Spleen (tissue), 11 donors: ENCODE measurements around the gene FAM20A. TPM values are rescaled to one million over a fixed set of nuclear protein-coding genes. Genes with fewer than 3 reads are reported as not detected.

Source experiments
- DNase-seq: peaks from one replicate; pipeline ENCODE4 v3.0.0-alpha.2; 2020
- H3K27ac ChIP-seq, 8 donors: fragments of 200-600 bp; sonication (generic) in 7 of 8; 1 replicate in 4 of 8; 2 replicates in 4 of 8; pipeline versions ENCODE4 v1.5.0 to v1.8.0; 2016 to 2021; ENCODE audit warnings: inconsistent platforms in 4 of 8, mild to moderate bottlenecking in 4 of 8, moderate library complexity in 1 of 8
- H3K27me3 ChIP-seq, 7 donors: fragments of 200-600 bp; sonication (generic) in 6 of 7; replicated peaks in 1 of 7; 1 replicate in 4 of 7; 2 replicates in 3 of 7; pipeline versions ENCODE4 v1.5.0 to v1.8.0; 2016 to 2021; ENCODE audit warnings: inconsistent platforms in 3 of 7, mild to moderate bottlenecking in 1 of 7
- H3K36me3 ChIP-seq, 6 donors: fragments of 200-600 bp; sonication (generic) in 5 of 6; 1 replicate in 4 of 6; 2 replicates in 2 of 6; pipeline versions ENCODE4 v1.5.0 to v1.8.0; 2016 to 2021; ENCODE audit warnings: inconsistent platforms in 2 of 6
- H3K4me1 ChIP-seq, 6 donors: fragments of 200-600 bp; sonication (generic) in 5 of 6; 1 replicate in 3 of 6; 2 replicates in 3 of 6; pipeline versions ENCODE4 v1.5.0 to v1.8.0; 2016 to 2021; ENCODE audit warnings: inconsistent platforms in 3 of 6
- H3K4me3 ChIP-seq, 8 donors: fragments of 200-600 bp; sonication (generic) in 7 of 8; 1 replicate in 4 of 8; 2 replicates in 4 of 8; pipeline versions ENCODE4 v1.5.0 to v1.8.0; 2016 to 2021; ENCODE audit warnings: inconsistent platforms in 4 of 8, mild to moderate bottlenecking in 4 of 8, moderate library complexity in 2 of 8
- H3K9me3 ChIP-seq, 8 donors: fragments of 200-600 bp; sonication (generic) in 7 of 8; 1 replicate in 4 of 8; 2 replicates in 4 of 8; pipeline versions ENCODE4 v1.5.0 to v1.8.0; 2016 to 2021; ENCODE audit warnings: inconsistent platforms in 4 of 8
- POLR2A ChIP-seq, 3 donors: fragments of 450-650 bp; IDR thresholded peaks; one replicate each; pipeline ENCODE4 v1.5.1; 2017; ENCODE audit warnings: antibody characterized with exemption in 3 of 3, mild to moderate bottlenecking in 1 of 3
- POLR2AphosphoS5 ChIP-seq, 3 donors: sonication (generic); formaldehyde crosslinking; IDR thresholded peaks; one replicate each; pipeline ENCODE4 v1.5.1; 2017; ENCODE audit warnings: antibody characterized with exemption in 3 of 3
- WGBS, 5 donors: extraction: QIAGEN DNeasy Blood & Tissue Kit in 3 of 5; methylation state at CpG; one replicate each; pipeline versions ENCODE4 v1.1.5 to v1.1.7; 2013 to 2018; 5-methylcytosine and 5-hydroxymethylcytosine counted together
- intact Hi-C: fragments of 100-400 bp; cut with DNase I; formaldehyde crosslinking; loops from one replicate; pipeline ENCODE4 v1.15.0; 2023; ENCODE audit warnings: low total_unique reads
- polyA plus RNA-seq, 3 donors: library from polyadenylated mRNA; stranded (reverse); fragments of 200-250 nt; gene quantifications; one replicate each; pipeline ENCODE4 v1.2.1, GENCODE V29; 2013
- total RNA-seq, 7 donors: library from RNA; depleted of rRNA in 3 of 7; stranded (reverse); fragments of >200 nt in 3 of 7; fragmentation: NEBNext Ultra II Directional in 4 of 7; extraction: Animal tissue kit (Norgen Biotek cat#: 25700) in 4 of 7; gene quantifications; one replicate each; pipeline versions ENCODE4 v1.1.0 to v1.2.1, GENCODE V29; 2016 to 2021
- TF ChIP-seq, protein P1 (sequence below), 11 experiments: fragments of 200-600 bp in 7 of 11; fragments of 450-650 bp in 4 of 11; sonication (generic) in 4 of 11; IDR thresholded peaks in 8 of 11; conservative IDR thresholded peaks in 3 of 11; 1 replicate in 7 of 11; 2 replicates in 4 of 11; pipeline versions ENCODE4 v1.4.0 to v1.8.0; 2016 to 2021; ENCODE audit warnings: antibody characterized with exemption in 11 of 11, inconsistent platforms in 4 of 11, mild to moderate bottlenecking in 1 of 11
- donor health status: healthy with polysubstance abuse.
- donor health status: DM: no; HTN: no; CAD: no; lungs with moderate emphysema.
- donor health status: DM: no; HTN: no; CAD: no.
- donor health status: Bipolar disorder and iron deficiency.
- donor health status: healthy.
- donor health status: DM: no; HTN: no; CAD: no.
- donor health status: DM: yes; HTN: yes; CAD: no.

Gene FAM20A
- total and polyA plus RNA-seq, 10 donors = 5.0 to 58.0 (median 26.1) TPM

DNA sequence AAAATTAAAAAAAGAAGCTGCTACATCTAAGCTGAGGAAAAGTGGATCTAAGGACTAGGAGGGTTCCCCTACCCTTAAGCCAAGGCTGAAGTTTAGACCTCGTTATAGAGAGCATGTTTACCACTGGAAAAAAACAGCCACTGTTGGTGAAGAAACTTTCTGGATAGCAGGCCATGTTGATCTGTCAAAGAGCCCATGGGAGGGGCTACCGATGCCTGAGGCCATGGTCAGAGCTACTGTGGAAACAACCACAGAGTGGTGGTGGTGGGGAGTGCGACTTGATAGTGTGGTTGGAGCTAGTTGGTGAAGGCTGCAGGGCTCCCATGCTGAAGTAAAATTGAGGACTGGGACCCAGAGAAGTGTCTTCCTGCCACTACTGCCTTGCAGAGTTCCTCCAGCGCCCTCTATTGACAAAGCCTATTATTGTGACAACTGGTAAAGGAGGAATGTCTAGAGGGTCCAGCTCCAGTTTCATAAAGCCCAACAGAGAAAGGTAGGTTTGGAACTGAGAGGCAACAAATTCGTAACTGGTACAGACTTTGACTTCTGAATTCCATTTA is 12.7 kb upstream of the FAM20A start:
- 44 to 66% (median 54%) methylated on average over 5 of the region's 5 CpGs for WGBS, 5 donors
- no peak overlapping the region for H3K27ac ChIP-seq
- peaks cover 0 to 7% (median 0%) of the 10 kb centered on the region in 7 donors for H3K27me3 ChIP-seq
- peaks cover 2 to 26% (median 24%) of the 10 kb centered on the region in 8 donors for H3K9me3 ChIP-seq
- H3K4me1 ChIP-seq = no peaks in the 10 kb centered on the region
- no peak overlapping the region for H3K4me3 ChIP-seq
- intact Hi-C loops = no loop called here
- no peak for DNase-seq
- TF ChIP-seq POLR2A (IDR thresholded peaks at IDR 0.05) = no peak
- TF ChIP-seq, protein P1, sequence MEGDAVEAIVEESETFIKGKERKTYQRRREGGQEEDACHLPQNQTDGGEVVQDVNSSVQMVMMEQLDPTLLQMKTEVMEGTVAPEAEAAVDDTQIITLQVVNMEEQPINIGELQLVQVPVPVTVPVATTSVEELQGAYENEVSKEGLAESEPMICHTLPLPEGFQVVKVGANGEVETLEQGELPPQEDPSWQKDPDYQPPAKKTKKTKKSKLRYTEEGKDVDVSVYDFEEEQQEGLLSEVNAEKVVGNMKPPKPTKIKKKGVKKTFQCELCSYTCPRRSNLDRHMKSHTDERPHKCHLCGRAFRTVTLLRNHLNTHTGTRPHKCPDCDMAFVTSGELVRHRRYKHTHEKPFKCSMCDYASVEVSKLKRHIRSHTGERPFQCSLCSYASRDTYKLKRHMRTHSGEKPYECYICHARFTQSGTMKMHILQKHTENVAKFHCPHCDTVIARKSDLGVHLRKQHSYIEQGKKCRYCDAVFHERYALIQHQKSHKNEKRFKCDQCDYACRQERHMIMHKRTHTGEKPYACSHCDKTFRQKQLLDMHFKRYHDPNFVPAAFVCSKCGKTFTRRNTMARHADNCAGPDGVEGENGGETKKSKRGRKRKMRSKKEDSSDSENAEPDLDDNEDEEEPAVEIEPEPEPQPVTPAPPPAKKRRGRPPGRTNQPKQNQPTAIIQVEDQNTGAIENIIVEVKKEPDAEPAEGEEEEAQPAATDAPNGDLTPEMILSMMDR (IDR thresholded peaks at IDR 0.05 in 8 of 11, conservative IDR thresholded peaks at IDR 0.05 in 3 of 11) = peak in 7 of 11 experiments; percentile 35 to 55 (median 46)
- H3K36me3 ChIP-seq = no peaks in the 10 kb centered on the region

DNA sequence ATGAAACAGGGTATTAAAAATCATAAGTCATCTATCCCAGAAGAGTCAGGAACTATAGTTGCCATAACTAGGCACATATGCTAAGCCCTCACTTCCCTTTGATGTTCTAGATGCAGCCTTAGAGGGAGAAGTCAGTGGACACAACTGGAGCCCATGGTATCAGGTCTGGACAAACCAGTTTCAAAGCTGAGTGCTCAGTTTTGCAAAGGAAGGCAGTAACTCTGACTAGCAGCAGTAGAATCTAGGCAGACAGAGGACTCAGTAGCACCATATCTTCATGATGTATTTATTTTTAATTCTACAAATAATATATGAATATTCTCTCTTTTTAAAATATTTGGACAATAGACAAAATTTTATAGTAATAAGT is 11.7 kb upstream of the FAM20A start:
- Histone ChIP-seq H3K4me3 (no peak overlapping the region), H3K27me3 (peaks cover 0 to 3% (median 0%) of the 10 kb centered on the region in 7 donors), H3K4me1 (no peaks in the 10 kb centered on the region), H3K36me3 (no peaks in the 10 kb centered on the region), H3K9me3 (peaks cover 8 to 35% (median 33%) of the 10 kb centered on the region in 8 donors), H3K27ac (no peak overlapping the region)
- DNase-seq = no peak
- intact Hi-C loops = no loop called here
- TF ChIP-seq POLR2AphosphoS5 (IDR thresholded peaks at IDR 0.05) (no peak), POLR2A (IDR thresholded peaks at IDR 0.05) (no peak)
- TF ChIP-seq, protein P1 (IDR thresholded peaks at IDR 0.05 in 8 of 11, conservative IDR thresholded peaks at IDR 0.05 in 3 of 11) = no peak

DNA sequence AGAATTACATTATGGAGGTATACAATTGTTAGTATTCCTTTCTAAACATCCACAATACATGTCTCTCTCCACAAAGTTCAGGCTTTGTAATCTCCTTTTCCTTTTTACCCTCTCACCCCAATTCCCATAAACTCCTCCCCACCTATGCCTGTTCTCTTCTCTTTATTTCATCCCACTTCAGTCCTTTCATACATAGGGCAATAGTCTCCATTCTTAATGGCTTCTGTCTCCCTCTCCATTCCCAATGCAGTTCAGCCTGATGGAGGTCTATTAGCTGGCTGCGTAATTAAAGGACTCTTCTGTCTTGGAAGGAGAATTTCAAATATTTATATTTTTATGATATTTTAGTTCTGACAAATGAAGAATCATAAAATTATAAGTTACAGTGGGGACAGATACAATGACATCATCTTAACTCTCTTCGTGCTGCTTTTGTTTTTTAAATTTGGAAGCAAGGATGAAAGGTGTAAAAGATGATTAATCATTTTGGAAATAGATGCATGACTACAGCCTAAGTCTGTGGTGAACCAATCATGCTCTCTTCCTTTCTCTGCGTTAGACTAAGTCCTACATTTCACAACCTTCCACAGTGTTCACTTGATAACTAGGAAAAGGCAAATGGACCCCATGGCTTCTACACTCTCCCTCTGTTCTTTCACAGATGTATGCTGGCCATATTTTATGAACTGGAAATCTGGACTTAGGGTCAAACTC is 11.2 kb upstream of the FAM20A start:
- Histone ChIP-seq H3K4me3 (no peak overlapping the region), H3K27me3 (no peaks in the 10 kb centered on the region), H3K36me3 (no peaks in the 10 kb centered on the region), H3K4me1 (no peaks in the 10 kb centered on the region), H3K27ac (no peak overlapping the region), H3K9me3 (peaks cover 8 to 41% (median 38%) of the 10 kb centered on the region in 8 donors)
- intact Hi-C loops = no loop called here
- TF ChIP-seq, protein P1 (IDR thresholded peaks at IDR 0.05 in 8 of 11, conservative IDR thresholded peaks at IDR 0.05 in 3 of 11) = no peak
- TF ChIP-seq POLR2A (IDR thresholded peaks at IDR 0.05) = no peak
- no peak for TF ChIP-seq POLR2AphosphoS5 (IDR thresholded peaks at IDR 0.05)
- DNase-seq = no peak
- WGBS, 5 donors = 71 to 87% (median 74%) methylated on average over 3 of the region's 3 CpGs

DNA sequence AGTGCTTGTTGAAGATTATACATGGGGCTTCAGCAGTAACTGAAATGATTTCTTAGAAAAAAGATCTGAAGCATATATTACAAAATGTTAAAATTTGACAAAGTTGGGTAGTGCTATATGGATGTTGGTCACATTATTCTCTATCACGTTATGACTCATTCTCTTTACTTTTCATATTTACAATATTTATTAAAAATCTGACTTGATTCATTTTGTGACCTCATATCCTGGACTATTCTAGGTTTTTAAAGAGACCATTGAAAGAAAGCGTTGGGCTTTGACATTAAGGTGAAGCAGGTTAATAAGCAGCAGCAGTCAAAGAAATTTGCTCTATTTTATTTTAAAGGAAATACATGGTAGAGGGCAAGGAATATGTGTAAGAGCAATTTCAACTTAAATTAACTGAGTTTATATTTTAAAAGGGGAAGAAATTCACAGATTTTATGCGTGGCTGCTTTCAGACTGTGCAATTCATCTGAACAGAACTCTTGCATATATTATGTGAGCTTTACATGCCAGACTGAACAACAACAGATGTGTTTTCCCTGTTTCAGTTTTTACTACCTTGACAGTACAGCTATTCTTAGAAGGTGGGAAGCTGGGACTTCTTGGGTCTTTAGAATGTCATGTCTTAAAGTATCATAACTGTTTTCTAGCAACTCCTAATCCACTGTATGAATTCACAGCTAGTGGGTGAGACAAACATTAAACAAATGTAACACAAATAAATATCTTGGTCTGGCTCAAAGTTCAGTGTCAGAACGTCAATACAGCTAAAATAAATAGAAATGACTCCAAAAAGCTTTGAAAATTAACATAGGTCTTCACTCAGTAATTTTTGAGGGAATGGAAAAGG is 10.4 kb upstream of the FAM20A start:
- Histone ChIP-seq H3K27me3 (no peaks in the 10 kb centered on the region), H3K9me3 (peaks cover 8 to 49% (median 42%) of the 10 kb centered on the region in 8 donors), H3K4me3 (no peak overlapping the region), H3K27ac (no peak overlapping the region), H3K36me3 (no peaks in the 10 kb centered on the region), H3K4me1 (no peaks in the 10 kb centered on the region)
- no peak for TF ChIP-seq POLR2AphosphoS5 (IDR thresholded peaks at IDR 0.05)
- no peak for TF ChIP-seq POLR2A (IDR thresholded peaks at IDR 0.05)
- TF ChIP-seq, protein P1 (IDR thresholded peaks at IDR 0.05 in 8 of 11, conservative IDR thresholded peaks at IDR 0.05 in 3 of 11) = no peak
- intact Hi-C loops = no loop called here
- no peak for DNase-seq
- 65 to 80% (median 70%) methylated on average over 4 of the region's 4 CpGs for WGBS, 5 donors
